Activated CD4-positive, alpha-beta T cell treated with anti-CD3 and anti-CD28 coated beads, Interleukin-2, amount 50 U/mL, for 1 hour (primary cell): ENCODE results near the gene EEFSEC.

Experiments
- DNase-seq: peaks from one replicate; pipeline ENCODE4 v3.0.0-alpha.2; 2020

Gene EEFSEC

GRCh38 chr3:128296469-128297251, 143.4 kb downstream of the EEFSEC start:
- DNase-seq, result no peak

- DNase-seq, result no peak
Observed at GRCh38 chr3:128297401-128298138, 144.3 kb downstream of the EEFSEC start.

GRCh38 chr3:128301186-128302023, 148.1 kb downstream of the EEFSEC start:
- no peak for DNase-seq

GRCh38 chr3:128306481-128306880, 153.2 kb downstream of the EEFSEC start:
- DNase-seq, result no peak

- DNase-seq, result no peak
Observed at GRCh38 chr3:128307029-128307633, 153.8 kb downstream of the EEFSEC start.

- no peak for DNase-seq
Observed at GRCh38 chr3:128307781-128308469, 154.6 kb downstream of the EEFSEC start.

GRCh38 chr3:128309026-128309425, 155.7 kb downstream of the EEFSEC start:
- DNase-seq, result no peak

GRCh38 chr3:128310286-128311058, 157.2 kb downstream of the EEFSEC start:
- DNase-seq, result no peak

GRCh38 chr3:128311441-128311844, 158.2 kb downstream of the EEFSEC start:
- DNase-seq, result no peak

GRCh38 chr3:128312271-128312670, 159.0 kb downstream of the EEFSEC start:
- DNase-seq, result no peak

- no peak for DNase-seq
Observed at GRCh38 chr3:128313071-128313725, 159.9 kb downstream of the EEFSEC start.

- no peak for DNase-seq
Observed at GRCh38 chr3:128313935-128314334, 160.7 kb downstream of the EEFSEC start.

GRCh38 chr3:128315313-128315712, 162.0 kb downstream of the EEFSEC start:
- no peak for DNase-seq

- peak; percentile 63 for DNase-seq
Observed at GRCh38 chr3:128316481-128316891, 163.2 kb downstream of the EEFSEC start.

GRCh38 chr3:128317101-128317697, 163.9 kb downstream of the EEFSEC start:
- no peak for DNase-seq

- no peak for DNase-seq
Observed at GRCh38 chr3:128317698-128318231, 164.5 kb downstream of the EEFSEC start.

GRCh38 chr3:128318275-128318941, 165.1 kb downstream of the EEFSEC start:
- DNase-seq, result no peak

GRCh38 chr3:128319107-128319506, 165.8 kb downstream of the EEFSEC start:
- no peak for DNase-seq

- no peak for DNase-seq
Observed at GRCh38 chr3:128319741-128320141, 166.5 kb downstream of the EEFSEC start.
